Measurements from ENCODE around the gene MTREX.

DNA sequence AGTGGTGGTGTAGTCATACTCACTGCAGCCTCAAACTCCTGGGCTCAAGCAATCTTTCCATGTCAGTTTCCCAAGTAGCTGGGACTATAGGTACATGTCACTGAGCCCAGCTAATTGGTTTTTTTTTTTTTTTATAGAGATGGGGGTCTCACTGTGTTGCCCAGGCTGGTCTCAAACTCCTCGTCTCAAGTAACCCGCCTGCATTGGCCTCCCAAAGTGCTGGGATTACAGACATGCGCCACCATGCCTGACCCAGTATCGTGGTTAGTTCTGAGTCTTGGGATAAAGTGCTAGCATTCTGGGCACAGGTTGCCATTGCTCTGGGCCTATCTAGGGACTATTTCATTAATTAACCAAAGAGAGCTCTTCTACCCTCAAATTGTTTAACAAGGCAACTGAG is 118.7 kb downstream of the MTREX start:
- TF ChIP-seq NFIC (IDR thresholded peaks at IDR 0.05) (no peak), EP300 (IDR thresholded peaks at IDR 0.05; ENCODE audit: borderline replicate concordance) (no peak), TAF1 (IDR thresholded peaks at IDR 0.05; ENCODE audit: low read depth) (no peak), FOXM1 (IDR thresholded peaks at IDR 0.05; ENCODE audit: borderline replicate concordance, low read depth) (no peak), YY1 (IDR thresholded peaks at IDR 0.05; ENCODE audit: low read depth) (no peak)
- TF ChIP-seq, protein P1, sequence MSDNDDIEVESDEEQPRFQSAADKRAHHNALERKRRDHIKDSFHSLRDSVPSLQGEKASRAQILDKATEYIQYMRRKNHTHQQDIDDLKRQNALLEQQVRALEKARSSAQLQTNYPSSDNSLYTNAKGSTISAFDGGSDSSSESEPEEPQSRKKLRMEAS (IDR thresholded peaks at IDR 0.05), result no peak
